ENCODE data around the gene KAT7.
A peak's percentile ranks its signal among the peaks of the same experiment; 100 is the strongest.

The KAT7 gene

GRCh38 chr17:49839455-49839854 lies 51.0 kb downstream of the KAT7 start:
- DNase-seq, result no peak

GRCh38 chr17:49841548-49841947 lies 53.1 kb downstream of the KAT7 start:
- no peak for DNase-seq

GRCh38 chr17:49842371-49842770 lies 53.9 kb downstream of the KAT7 start:
- no peak for DNase-seq

- no peak for DNase-seq
Observed at GRCh38 chr17:49842846-49843245, 54.4 kb downstream of the KAT7 start.

GRCh38 chr17:49843774-49844350 lies 55.4 kb downstream of the KAT7 start:
- no peak for DNase-seq

GRCh38 chr17:49845321-49845720 lies 56.8 kb downstream of the KAT7 start:
- peak in 6 of 56 donors; percentile 5 to 28 (median 16) for DNase-seq

GRCh38 chr17:49846938-49847712 lies 58.6 kb downstream of the KAT7 start:
- no peak for DNase-seq

GRCh38 chr17:49848019-49848473 lies 59.6 kb downstream of the KAT7 start, which contains the start of gene TAC4:
Gene TAC4 (minus strand): TSS chr17:49848069. CDS start chr17:49848017, 52 bp downstream.
- no peak for DNase-seq

- no peak for DNase-seq
Observed at GRCh38 chr17:49848739-49849138, 60.3 kb downstream of the KAT7 start.

- no peak for DNase-seq
Observed at GRCh38 chr17:49850218-49850610, 61.7 kb downstream of the KAT7 start.

GRCh38 chr17:49850772-49851386 lies 62.4 kb downstream of the KAT7 start:
- DNase-seq, result peak in 1 of 56 donors; percentile 13

- peak in 31 of 56 donors; percentile 2 to 69 (median 23) for DNase-seq
Observed at GRCh38 chr17:49851387-49852291, 63.2 kb downstream of the KAT7 start.

- DNase-seq, result no peak
Observed at GRCh38 chr17:49853470-49854015, 65.1 kb downstream of the KAT7 start.

- DNase-seq, result no peak
Observed at GRCh38 chr17:49854126-49854525, 65.6 kb downstream of the KAT7 start.

- DNase-seq, result peak in 2 of 56 donors; percentile 6 to 7
Observed at GRCh38 chr17:49858796-49859195, 70.3 kb downstream of the KAT7 start.

- DNase-seq, result peak in 1 of 56 donors; percentile 14
Observed at GRCh38 chr17:49859991-49860953, 71.8 kb downstream of the KAT7 start.

GRCh38 chr17:49861150-49861884 lies 72.8 kb downstream of the KAT7 start:
- DNase-seq, result peak in 27 of 56 donors; percentile 2 to 64 (median 10)

- no peak for DNase-seq
Observed at GRCh38 chr17:49862781-49863331, 74.4 kb downstream of the KAT7 start.

- DNase-seq, result no peak
Observed at GRCh38 chr17:49866019-49866380, 77.5 kb downstream of the KAT7 start.
